Measurements from ENCODE around the gene ERBB4. TPM values are rescaled to one million over a fixed set of nuclear protein-coding genes. Genes with fewer than 3 reads are reported as not detected.

Gene ERBB4
- total RNA-seq, 1 donor from 2014 or later: 2.8 TPM

DNA sequence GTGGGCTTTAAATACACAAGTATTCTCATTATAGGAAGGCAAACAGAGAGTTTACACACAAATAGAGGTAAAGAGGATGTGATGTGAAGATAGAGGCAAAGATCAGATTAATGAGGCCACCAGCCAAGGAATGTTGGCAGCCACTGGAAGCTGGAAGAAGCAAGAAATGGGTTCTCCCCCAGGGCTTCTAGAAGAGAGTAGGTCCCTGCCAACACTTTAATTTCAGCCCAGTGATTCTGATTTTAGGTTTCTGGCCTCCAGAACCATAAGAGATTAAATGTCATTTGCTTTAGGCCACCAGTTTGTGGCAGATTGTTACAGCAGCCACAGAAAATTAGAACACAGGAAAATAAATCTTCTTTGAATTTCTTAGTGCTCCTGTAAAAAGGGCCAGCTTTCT is 1065.5 kb downstream of the ERBB4 start:
- H3K27ac Mint-ChIP-seq (ENCODE audit: unreplicated experiment): no peak overlapping the region
- H3K9me3 Mint-ChIP-seq (ENCODE audit: unreplicated experiment): no peaks in the 10 kb centered on the region
- DNase-seq (ENCODE audit: extremely low spot score, unreplicated experiment): no peak
- no peaks in the 10 kb centered on the region for H3K27me3 Mint-ChIP-seq (ENCODE audit: unreplicated experiment)
- TF ChIP-seq, protein P1, sequence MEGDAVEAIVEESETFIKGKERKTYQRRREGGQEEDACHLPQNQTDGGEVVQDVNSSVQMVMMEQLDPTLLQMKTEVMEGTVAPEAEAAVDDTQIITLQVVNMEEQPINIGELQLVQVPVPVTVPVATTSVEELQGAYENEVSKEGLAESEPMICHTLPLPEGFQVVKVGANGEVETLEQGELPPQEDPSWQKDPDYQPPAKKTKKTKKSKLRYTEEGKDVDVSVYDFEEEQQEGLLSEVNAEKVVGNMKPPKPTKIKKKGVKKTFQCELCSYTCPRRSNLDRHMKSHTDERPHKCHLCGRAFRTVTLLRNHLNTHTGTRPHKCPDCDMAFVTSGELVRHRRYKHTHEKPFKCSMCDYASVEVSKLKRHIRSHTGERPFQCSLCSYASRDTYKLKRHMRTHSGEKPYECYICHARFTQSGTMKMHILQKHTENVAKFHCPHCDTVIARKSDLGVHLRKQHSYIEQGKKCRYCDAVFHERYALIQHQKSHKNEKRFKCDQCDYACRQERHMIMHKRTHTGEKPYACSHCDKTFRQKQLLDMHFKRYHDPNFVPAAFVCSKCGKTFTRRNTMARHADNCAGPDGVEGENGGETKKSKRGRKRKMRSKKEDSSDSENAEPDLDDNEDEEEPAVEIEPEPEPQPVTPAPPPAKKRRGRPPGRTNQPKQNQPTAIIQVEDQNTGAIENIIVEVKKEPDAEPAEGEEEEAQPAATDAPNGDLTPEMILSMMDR (IDR thresholded peaks at IDR 0.05): no peak
- H3K4me1 Mint-ChIP-seq (ENCODE audit: unreplicated experiment): no peaks in the 10 kb centered on the region
- H3K36me3 Mint-ChIP-seq (ENCODE audit: unreplicated experiment): no peaks in the 10 kb centered on the region
- H3K4me3 Mint-ChIP-seq (ENCODE audit: unreplicated experiment): no peak overlapping the region

DNA sequence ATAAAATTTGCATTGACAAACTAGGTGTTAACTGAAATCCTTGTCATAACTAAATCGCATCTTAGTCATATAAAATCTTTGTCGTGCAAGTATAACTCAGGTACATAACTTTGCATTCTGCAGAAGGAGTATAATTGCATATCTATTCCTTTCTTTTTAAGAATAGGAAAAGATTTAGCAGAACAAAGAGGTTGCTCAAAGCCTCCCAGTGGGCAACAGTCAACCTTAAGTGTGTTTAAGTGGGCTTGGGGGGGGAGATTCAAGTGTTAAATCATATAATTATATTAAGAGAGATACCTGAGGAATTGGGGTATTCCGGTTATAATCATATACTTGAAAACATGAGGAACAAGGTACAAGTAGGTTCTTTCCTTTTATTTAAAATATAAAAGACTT is 1068.9 kb downstream of the ERBB4 start:
- Mint-ChIP-seq H3K36me3 (ENCODE audit: unreplicated experiment) (no peaks in the 10 kb centered on the region), H3K27ac (ENCODE audit: unreplicated experiment) (no peak overlapping the region), H3K4me1 (ENCODE audit: unreplicated experiment) (no peaks in the 10 kb centered on the region), H3K9me3 (ENCODE audit: unreplicated experiment) (no peaks in the 10 kb centered on the region), H3K4me3 (ENCODE audit: unreplicated experiment) (no peak overlapping the region), H3K27me3 (ENCODE audit: unreplicated experiment) (no peaks in the 10 kb centered on the region)
- TF ChIP-seq, protein P1 (IDR thresholded peaks at IDR 0.05): no peak
- DNase-seq (ENCODE audit: extremely low spot score, unreplicated experiment): no peak

DNA sequence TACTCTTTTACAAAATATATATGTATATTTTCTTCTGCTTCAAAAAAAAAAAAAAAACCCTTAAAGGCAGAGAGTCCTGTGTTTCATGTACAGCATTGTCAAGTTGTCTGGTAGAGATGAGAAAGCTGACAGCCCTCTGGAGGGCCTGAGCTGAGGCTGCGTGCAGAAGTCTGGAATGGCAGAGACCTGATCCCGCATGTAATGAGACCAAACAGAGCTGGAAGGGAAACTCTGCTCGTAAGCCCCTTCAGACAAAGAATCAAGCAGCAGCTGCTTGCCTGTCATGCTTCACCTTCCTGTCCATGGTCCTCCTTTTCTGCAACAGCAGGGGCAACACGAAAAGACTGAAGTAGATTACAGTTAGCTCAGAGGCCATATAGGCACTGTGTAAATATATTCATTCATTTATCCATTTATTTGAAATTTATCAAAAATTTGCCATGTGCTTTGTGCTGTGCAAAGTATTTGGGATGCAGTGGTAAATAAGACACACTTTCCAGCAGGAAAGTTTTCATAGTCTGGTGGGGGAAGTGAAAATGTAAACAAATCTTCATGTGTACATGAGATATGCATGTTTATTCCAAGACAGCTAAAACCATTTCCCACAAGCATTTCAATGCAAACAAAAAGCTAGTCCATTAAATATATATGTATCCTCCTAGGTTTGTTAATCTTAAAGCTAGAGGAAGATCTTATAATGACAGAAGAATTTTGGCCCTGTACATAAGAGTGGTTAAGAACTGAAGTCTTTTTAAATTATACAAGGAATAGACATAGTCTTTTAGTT is 1069.5 kb downstream of the ERBB4 start:
- no peak overlapping the region for H3K27ac Mint-ChIP-seq (ENCODE audit: unreplicated experiment)
- no peaks in the 10 kb centered on the region for H3K9me3 Mint-ChIP-seq (ENCODE audit: unreplicated experiment)
- no peak overlapping the region for H3K4me3 Mint-ChIP-seq (ENCODE audit: unreplicated experiment)
- TF ChIP-seq, protein P1 (IDR thresholded peaks at IDR 0.05): no peak
- no peaks in the 10 kb centered on the region for H3K27me3 Mint-ChIP-seq (ENCODE audit: unreplicated experiment)
- no peaks in the 10 kb centered on the region for H3K36me3 Mint-ChIP-seq (ENCODE audit: unreplicated experiment)
- DNase-seq (ENCODE audit: extremely low spot score, unreplicated experiment): no peak
- no peaks in the 10 kb centered on the region for H3K4me1 Mint-ChIP-seq (ENCODE audit: unreplicated experiment)

DNA sequence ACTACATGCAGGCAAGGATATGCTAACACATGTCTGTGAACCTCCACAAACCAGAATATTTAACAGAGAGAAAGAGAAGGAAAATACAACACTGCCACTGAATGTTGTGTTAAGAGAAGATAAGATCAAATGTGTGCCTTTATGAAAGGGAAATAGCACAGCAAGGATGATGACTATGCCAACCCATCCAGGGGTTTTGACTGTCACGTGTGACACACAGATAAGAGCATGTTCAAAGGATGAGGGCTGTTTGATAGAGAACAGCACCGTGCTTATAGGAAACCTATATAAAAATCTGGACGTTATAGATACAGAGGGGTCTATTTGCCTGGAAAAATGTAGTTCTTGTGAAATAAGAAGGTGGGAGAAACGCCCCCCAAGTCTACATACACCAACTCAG is 1070.4 kb downstream of the ERBB4 start:
- DNase-seq (ENCODE audit: extremely low spot score, unreplicated experiment): no peak
- H3K27me3 Mint-ChIP-seq (ENCODE audit: unreplicated experiment): no peaks in the 10 kb centered on the region
- H3K4me1 Mint-ChIP-seq (ENCODE audit: unreplicated experiment): no peaks in the 10 kb centered on the region
- TF ChIP-seq, protein P1 (IDR thresholded peaks at IDR 0.05): no peak
- H3K4me3 Mint-ChIP-seq (ENCODE audit: unreplicated experiment): no peak overlapping the region
- no peaks in the 10 kb centered on the region for H3K36me3 Mint-ChIP-seq (ENCODE audit: unreplicated experiment)
- H3K9me3 Mint-ChIP-seq (ENCODE audit: unreplicated experiment): no peaks in the 10 kb centered on the region
- H3K27ac Mint-ChIP-seq (ENCODE audit: unreplicated experiment): no peak overlapping the region

DNA sequence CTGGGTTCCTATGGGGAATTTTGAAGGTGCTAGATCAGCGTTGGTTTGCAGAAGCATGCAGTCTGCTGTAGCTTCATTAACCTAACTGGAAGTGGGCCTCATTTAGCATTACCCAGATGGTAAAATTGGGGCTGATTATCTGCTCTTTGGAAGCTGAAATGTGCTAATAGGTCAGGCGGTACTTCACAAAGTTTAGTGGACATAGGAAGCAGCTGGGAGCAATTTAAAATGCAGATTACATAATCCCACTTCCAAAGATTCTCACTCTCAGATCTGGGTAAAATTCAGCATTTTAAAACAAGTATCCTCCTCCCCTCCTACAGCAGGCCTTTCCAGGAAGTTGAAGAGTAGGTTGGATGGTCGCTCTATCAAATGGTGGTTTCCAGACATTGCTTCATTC is 1075.2 kb downstream of the ERBB4 start:
- H3K27me3 Mint-ChIP-seq (ENCODE audit: unreplicated experiment): no peaks in the 10 kb centered on the region
- DNase-seq (ENCODE audit: extremely low spot score, unreplicated experiment): no peak
- H3K9me3 Mint-ChIP-seq (ENCODE audit: unreplicated experiment): no peaks in the 10 kb centered on the region
- no peak overlapping the region for H3K27ac Mint-ChIP-seq (ENCODE audit: unreplicated experiment)
- H3K4me1 Mint-ChIP-seq (ENCODE audit: unreplicated experiment): no peaks in the 10 kb centered on the region
- H3K36me3 Mint-ChIP-seq (ENCODE audit: unreplicated experiment): no peaks in the 10 kb centered on the region
- TF ChIP-seq, protein P1 (IDR thresholded peaks at IDR 0.05): no peak
- no peak overlapping the region for H3K4me3 Mint-ChIP-seq (ENCODE audit: unreplicated experiment)
